Adipocyte (in vitro differentiated cells): ENCODE results near the gene UGT1A9.
"Not testable (repeated sequence)": the region's sequence is repeated elsewhere in the genome, so short reads cannot be mapped to it uniquely, and the experiment has no call there.

Experiments
- DNase-seq: peaks from one replicate; pipeline ENCODE4 v3.0.0-alpha.2; 2015; ENCODE audit warnings: low read depth
- H3K27me3 ChIP-seq: replicated peaks from 2 replicates; pipeline ENCODE4 v1.7.0; 2013; ENCODE audit warnings: mild to moderate bottlenecking, low read length, moderate library complexity; ENCODE audit not compliant: control insufficient read depth, insufficient read depth
- H3K36me3 ChIP-seq: 2 replicates; pipeline ENCODE4 v1.7.0; 2013; ENCODE audit warnings: low read length, mild to moderate bottlenecking, moderate library complexity; ENCODE audit not compliant: control insufficient read depth, insufficient read depth, severe bottlenecking
- H3K4me1 ChIP-seq: 2 replicates; pipeline ENCODE4 v1.7.0; 2013; ENCODE audit warnings: mild to moderate bottlenecking, low read length, moderate library complexity; ENCODE audit not compliant: control insufficient read depth, insufficient read depth
- H3K4me3 ChIP-seq: 2 replicates; pipeline ENCODE4 v1.7.0; 2013; ENCODE audit warnings: mild to moderate bottlenecking, low read length, moderate library complexity
- H3K9ac ChIP-seq: 2 replicates; pipeline ENCODE4 v1.7.0; 2013; ENCODE audit warnings: mild to moderate bottlenecking, low read length, moderate library complexity
- H3K9me3 ChIP-seq: 2 replicates; pipeline ENCODE4 v1.7.0; 2013; ENCODE audit warnings: mild to moderate bottlenecking, low read length, moderate library complexity; ENCODE audit not compliant: control insufficient read depth

UGT1A9 gene

DNA sequence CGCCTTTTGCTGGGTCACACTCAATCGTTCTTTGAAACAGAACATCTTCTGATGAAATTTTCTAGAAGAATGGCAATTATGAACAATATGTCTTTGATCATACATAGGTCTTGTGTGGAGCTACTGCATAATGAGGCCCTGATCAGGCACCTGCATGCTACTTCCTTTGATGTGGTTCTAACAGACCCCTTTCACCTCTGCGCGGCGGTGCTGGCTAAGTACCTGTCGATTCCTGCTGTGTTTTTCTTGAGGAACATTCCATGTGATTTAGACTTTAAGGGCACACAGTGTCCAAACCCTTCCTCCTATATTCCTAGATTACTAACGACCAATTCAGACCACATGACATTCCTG is 41.5 kb downstream of the UGT1A9 start:
- no peak overlapping the region for H3K9ac ChIP-seq

DNA sequence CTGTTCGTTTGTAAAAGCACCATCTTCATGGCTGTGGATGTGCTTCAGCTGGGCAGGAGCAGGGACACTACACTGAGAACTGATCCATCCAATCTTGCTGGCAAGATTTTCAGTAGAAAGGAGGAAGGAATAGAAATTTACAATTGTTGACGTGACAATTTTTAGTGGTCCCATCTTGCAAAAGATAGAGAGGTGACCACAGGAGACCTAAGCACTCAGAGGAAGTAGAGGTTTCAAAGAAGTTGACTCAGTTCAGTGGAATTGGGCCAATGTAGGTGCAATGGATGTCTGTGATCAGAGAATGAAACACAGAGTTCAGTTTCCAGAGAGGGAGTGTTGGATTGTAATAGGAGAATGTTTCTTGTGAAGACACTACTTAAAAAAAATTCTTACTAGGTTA is 42.4 kb downstream of the UGT1A9 start:
- no peak for DNase-seq
- H3K9ac ChIP-seq = no peak overlapping the region
- H3K27me3 ChIP-seq = peaks cover 32% of the 10 kb centered on the region
- H3K4me3 ChIP-seq = no peak overlapping the region
- H3K4me1 ChIP-seq = peaks cover 5% of the 10 kb centered on the region
- H3K9me3 ChIP-seq = no peaks in the 10 kb centered on the region
- no peaks in the 10 kb centered on the region for H3K36me3 ChIP-seq

More for the DNA sequence above, 41.5 kb downstream of the UGT1A9 start:
- Histone ChIP-seq H3K4me1 (peaks cover 7% of the 10 kb centered on the region), H3K9me3 (no peaks in the 10 kb centered on the region), H3K4me3 (no peak overlapping the region), H3K27me3 (peaks cover 27% of the 10 kb centered on the region), H3K36me3 (no peaks in the 10 kb centered on the region)
- DNase-seq = no peak

DNA sequence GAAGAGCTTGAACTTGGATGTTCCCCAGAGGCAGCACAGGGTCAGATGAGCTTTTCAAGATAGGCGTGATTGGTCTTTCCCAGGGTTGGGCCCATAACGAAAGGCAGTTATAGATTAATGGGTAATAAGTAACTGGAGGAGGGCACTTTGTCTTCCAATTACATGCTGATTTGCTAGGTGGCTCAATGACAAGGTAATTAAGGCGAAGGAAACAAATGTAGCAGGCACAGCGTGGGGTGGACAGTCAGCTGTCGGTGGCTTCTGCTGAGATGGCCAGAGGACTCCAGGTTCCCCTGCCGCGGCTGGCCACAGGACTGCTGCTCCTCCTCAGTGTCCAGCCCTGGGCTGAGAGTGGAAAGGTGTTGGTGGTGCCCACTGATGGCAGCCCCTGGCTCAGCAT is 46.9 kb downstream of the UGT1A9 start, which contains the start of gene UGT1A4:
TSS of gene UGT1A4 (plus strand) at position 185 of the 400 bp plus-strand sequence. CDS start at position 270, 85 bp downstream.
- no peak within 1 kb of the TSS for H3K4me3 ChIP-seq
- peaks cover 32% of the 10 kb centered on the region for H3K27me3 ChIP-seq
- H3K9me3 ChIP-seq = peaks cover 5% of the 10 kb centered on the region
- no peak within 1 kb of the TSS for H3K9ac ChIP-seq
- H3K36me3 ChIP-seq = no peaks in the 10 kb centered on the region
- no peak for DNase-seq
- no peaks in the 10 kb centered on the region for H3K4me1 ChIP-seq

DNA sequence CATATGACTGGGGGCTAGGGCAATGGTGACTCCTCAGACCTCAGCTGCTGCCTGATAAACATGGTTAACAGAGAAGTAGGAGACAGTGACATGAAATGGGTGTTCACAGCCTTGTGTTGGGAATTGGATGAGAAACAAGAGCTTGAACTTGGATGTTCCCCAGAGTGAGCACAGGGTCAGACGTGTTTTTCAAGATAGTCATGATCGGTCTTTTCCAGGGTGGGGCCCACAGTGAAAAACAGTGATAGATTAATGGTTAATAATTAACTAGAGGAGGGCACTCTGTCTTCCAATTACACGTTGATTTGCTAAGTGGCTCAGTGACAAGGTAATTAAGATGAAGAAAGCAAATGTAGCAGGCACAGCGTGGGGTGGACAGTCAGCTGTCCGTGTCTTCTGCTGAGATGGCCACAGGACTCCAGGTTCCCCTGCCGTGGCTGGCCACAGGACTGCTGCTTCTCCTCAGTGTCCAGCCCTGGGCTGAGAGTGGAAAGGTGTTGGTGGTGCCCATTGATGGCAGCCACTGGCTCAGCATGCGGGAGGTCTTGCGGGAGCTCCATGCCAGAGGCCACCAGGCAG is 57.1 kb downstream of the UGT1A9 start, which contains the start of gene UGT1A3:
TSS of gene UGT1A3 (plus strand) at position 320 of the 579 bp plus-strand sequence. CDS start at position 405, 85 bp downstream.
- H3K4me3 ChIP-seq = no peak within 1 kb of the TSS
- no peaks in the 10 kb centered on the region for H3K36me3 ChIP-seq
- H3K9ac ChIP-seq = no peak within 1 kb of the TSS
- no peaks in the 10 kb centered on the region for H3K9me3 ChIP-seq
- DNase-seq = no peak
- H3K27me3 ChIP-seq = peaks cover 5% of the 10 kb centered on the region
- no peaks in the 10 kb centered on the region for H3K4me1 ChIP-seq

DNA sequence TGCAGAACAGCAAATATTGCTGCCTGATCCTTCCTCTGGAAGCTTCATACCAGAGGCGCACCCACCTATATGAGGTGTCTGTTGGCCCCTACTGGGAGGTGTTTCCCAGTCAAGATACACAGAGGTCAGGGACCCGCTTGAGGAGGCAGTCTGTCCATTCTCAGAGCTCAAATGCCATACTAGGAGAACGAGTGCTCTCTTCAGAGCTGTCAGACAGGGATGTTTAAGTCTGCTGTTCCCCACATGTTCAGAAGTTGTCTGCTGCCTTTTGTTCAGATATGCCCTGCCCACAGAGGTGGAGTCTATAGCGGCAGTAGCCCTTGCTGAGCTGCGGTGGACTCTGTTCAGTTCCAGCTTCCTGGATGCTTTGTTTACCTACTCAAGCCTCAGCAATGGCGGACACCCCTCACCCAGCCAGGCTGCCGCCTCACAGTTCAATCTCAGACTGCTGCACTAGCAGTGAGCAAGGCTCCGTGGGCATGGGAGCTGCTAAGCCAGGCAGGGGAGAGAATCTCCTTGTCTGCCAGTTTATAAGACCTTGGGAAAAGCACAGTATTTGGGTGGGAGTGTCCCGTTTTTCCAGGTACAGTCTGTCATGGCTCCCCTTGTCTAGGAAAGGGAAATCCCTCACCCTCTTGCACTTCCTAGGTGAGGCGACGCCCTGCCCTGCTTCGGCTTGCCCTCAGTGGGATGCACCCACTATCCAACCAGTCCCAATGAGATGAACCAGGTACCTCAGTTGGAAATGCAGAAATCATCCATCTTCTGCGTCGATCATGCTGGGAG is 65.4 kb downstream of the UGT1A9 start:
- H3K9me3 ChIP-seq, H3K4me3 ChIP-seq, H3K9ac ChIP-seq, H3K4me1 ChIP-seq, DNase-seq, H3K36me3 ChIP-seq: not testable (repeated sequence)
- H3K27me3 ChIP-seq = peaks cover 10% of the 10 kb centered on the region

DNA sequence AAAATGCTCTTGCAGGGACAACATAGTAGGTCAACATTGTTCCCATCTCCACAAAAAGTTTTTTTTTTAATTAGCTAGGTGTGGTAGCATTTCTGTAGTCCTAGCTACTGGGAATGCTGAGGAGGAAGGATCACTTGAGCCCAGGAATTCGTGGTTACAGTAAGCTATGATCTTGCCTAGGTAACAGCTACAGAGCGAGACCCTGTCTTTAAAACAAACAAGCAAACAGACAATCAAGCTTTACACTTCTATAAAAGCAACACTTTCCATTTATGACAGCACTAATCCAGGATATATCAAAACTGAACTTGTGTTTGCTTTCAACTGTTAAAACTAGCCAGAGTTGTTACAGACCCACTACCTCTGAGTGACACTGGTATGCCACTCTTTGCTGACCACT is 69.2 kb downstream of the UGT1A9 start:
- Histone ChIP-seq H3K4me1 (no peaks in the 10 kb centered on the region), H3K36me3 (no peaks in the 10 kb centered on the region), H3K9ac (no peak overlapping the region), H3K9me3 (no peaks in the 10 kb centered on the region), H3K4me3 (no peak overlapping the region), H3K27me3 (peaks cover 14% of the 10 kb centered on the region)
- no peak for DNase-seq

DNA sequence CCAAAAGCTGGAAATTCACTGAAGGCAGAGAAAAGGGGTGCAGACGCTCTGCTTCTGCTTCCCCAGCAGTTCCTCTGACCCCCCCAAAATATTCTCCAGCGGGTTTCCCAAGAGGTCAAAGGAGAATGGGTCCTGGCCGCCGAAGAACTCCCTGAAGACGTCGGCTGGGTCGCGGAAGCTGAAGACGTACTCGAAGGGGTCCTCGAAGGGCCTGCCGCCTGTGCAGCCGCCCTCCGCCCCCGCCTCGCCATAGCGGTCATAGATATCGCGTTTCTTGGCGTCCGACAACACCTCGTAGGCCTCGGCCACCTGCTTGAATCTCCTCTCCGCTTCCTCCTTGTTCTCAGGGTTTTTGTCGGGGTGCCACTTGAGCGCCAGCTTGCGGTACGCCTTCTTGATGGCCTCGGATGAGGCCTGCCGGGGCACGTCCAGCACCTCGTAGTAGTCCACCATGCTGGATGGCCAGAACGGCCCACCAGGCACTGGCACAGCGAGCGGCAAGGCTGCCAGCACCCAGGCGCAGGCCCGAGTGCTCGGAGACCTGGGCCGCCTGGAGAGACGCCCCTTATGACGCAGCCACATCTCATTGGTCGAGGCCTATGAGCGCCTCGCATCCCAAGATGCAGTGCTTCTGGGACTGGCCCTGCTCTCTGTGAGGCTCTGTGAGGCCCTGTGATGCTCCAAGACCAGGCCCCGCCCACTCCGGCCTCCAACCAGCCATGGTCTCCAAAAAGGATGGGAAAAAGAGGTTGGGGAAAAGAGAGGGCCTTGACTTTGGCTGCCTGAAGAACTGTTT is 72.0 kb downstream of the UGT1A9 start:
- Histone ChIP-seq H3K4me3 (no peak overlapping the region), H3K9me3 (no peaks in the 10 kb centered on the region), H3K27me3 (peaks cover 10% of the 10 kb centered on the region), H3K9ac (no peak overlapping the region), H3K4me1 (no peaks in the 10 kb centered on the region), H3K36me3 (no peaks in the 10 kb centered on the region)
- DNase-seq = no peak

DNA sequence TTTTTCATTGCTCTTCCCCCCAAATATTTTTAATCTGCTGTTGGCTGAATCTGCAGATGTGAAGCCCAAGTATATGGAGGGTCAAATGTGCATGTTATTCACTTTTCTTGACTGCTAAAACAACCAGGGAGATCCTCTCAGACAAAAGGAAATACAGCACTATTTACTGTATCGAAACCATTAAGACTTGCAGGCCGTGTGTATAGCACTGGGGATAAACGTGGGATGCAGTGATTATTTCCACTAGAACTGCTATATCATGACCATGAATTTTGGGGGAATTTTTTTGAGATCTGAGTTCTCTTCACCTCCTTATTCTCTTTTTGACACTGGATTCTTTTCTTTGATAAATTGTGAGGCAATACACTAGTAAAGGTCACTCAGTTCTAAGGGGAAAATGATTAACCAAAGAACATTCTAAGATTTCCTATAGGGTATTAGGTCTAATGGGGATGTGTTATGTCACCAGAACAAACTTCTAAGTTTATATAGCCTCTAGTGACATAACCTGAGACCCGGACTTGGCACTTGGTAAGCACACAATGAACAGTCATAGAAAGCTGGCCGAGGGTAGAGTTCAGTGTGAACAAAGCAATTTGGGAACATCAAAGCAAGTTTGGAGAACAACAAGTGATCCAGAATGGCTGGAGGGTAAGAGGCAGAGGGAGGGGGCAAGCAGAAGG is 73.5 kb downstream of the UGT1A9 start:
- Histone ChIP-seq H3K9me3 (no peaks in the 10 kb centered on the region), H3K36me3 (no peaks in the 10 kb centered on the region), H3K9ac (no peak overlapping the region), H3K4me1 (no peaks in the 10 kb centered on the region), H3K4me3 (no peak overlapping the region), H3K27me3 (peaks cover 10% of the 10 kb centered on the region)
- DNase-seq = no peak

DNA sequence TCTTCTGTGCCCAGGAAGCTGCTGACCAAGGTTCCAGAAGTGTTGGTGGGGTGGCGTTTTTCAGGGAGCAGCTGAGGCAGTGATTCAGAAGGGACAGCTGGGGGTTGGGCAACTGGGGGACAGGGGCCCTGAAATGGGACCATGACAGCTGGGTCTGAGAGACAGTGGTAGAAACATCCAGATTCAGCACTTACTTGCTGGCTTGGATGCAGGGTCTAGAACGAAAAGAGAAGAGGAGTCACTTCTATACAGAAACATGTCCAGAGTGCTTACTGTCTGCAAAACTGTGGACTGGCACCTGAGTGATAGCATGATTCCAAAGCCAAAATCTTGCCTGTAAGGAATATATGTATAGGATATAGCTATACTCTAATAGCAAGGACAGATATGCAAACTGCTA is 74.1 kb downstream of the UGT1A9 start:
- H3K36me3 ChIP-seq, H3K27me3 ChIP-seq, H3K4me3 ChIP-seq, H3K9ac ChIP-seq, H3K9me3 ChIP-seq, DNase-seq, H3K4me1 ChIP-seq: not testable (repeated sequence)

DNA sequence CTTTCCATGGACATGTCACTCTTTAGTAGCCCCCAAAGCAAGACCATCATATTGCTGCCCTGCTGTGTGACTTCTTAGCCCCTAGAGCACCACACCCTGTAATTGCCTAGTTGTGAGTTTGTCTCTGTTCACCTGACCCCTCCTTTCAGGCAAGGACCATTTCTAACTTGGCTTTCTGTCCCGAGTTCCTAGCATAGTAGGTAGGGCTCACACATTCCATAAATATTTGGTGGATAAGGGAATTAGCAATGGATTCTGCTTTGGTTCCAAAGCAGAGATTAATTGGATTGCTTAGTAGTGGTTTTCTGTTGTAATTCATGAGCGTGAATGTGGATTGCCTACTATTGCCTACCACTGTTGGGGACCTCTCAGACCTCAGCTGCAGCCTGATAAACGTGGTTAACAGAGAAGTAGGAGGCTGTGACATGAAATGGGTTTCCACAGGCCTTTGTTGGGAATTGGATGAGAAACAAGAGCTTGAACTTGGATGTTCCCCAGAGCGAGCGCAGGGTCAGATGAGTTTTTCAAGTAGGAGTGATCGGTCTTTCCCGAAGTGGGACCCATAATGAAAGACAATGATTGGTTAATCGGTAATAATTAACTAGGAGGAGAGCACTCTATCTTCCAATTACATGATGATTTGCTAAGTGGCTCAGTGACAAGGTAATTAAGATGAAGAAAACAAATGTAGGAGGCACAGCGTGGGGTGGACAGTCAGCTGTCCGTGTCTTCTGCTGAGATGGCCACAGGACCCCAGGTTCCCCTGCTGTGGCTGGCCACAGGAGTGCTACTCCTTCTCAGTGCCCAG is 75.0 kb downstream of the UGT1A9 start:
- Histone ChIP-seq H3K36me3 (no peaks in the 10 kb centered on the region), H3K9ac (no peak overlapping the region), H3K4me1 (no peaks in the 10 kb centered on the region), H3K4me3 (no peak overlapping the region), H3K9me3 (peaks cover 4% of the 10 kb centered on the region), H3K27me3 (peaks cover 7% of the 10 kb centered on the region)
- DNase-seq = no peak
